ENCODE data around the gene MVB12B. TPM values are rescaled to one million over a fixed set of nuclear protein-coding genes. Genes with fewer than 3 reads are reported as not detected.

Gene MVB12B
- total and polyA plus RNA-seq, 10 donors, result 2.8 to 52.4 (median 34.8) TPM

- peaks cover 0 to 61% (median 9%) of the 10 kb centered on the region in 6 donors for H3K36me3 ChIP-seq
- no peak for DNase-seq
- TF ChIP-seq, protein P1, sequence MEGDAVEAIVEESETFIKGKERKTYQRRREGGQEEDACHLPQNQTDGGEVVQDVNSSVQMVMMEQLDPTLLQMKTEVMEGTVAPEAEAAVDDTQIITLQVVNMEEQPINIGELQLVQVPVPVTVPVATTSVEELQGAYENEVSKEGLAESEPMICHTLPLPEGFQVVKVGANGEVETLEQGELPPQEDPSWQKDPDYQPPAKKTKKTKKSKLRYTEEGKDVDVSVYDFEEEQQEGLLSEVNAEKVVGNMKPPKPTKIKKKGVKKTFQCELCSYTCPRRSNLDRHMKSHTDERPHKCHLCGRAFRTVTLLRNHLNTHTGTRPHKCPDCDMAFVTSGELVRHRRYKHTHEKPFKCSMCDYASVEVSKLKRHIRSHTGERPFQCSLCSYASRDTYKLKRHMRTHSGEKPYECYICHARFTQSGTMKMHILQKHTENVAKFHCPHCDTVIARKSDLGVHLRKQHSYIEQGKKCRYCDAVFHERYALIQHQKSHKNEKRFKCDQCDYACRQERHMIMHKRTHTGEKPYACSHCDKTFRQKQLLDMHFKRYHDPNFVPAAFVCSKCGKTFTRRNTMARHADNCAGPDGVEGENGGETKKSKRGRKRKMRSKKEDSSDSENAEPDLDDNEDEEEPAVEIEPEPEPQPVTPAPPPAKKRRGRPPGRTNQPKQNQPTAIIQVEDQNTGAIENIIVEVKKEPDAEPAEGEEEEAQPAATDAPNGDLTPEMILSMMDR (IDR thresholded peaks at IDR 0.05 in 8 of 11, conservative IDR thresholded peaks at IDR 0.05 in 3 of 11), result no peak
- TF ChIP-seq POLR2AphosphoS5 (IDR thresholded peaks at IDR 0.05) (no peak), POLR2A (IDR thresholded peaks at IDR 0.05) (no peak)
- intact Hi-C loops (cut with DNase I; ENCODE audit: low total_unique reads), result loop anchor here (10.0 kb wide), 1 partner anchor 1015 kb away; no protein-coding TSS in a partner anchor
- peaks cover 0 to 47% (median 12%) of the 10 kb centered on the region in 6 donors for H3K4me1 ChIP-seq
- no peak overlapping the region for H3K4me3 ChIP-seq
- no peaks in the 10 kb centered on the region for H3K9me3 ChIP-seq
- WGBS, 5 donors, result 73 to 84% (median 79%) methylated on average over 6 of the region's 6 CpGs
- no peaks in the 10 kb centered on the region for H3K27me3 ChIP-seq (replicated peaks in 1 of 7)
- H3K27ac ChIP-seq, result no peak overlapping the region
Measured at GRCh38 chr9:126419475-126419874, 92.8 kb downstream of the MVB12B start.

- WGBS, 5 donors, result 78 to 97% (median 96%) methylated on average over 6 to 7 of the region's 7 CpGs
- TF ChIP-seq, protein P1 (IDR thresholded peaks at IDR 0.05 in 8 of 11, conservative IDR thresholded peaks at IDR 0.05 in 3 of 11), result no peak
- TF ChIP-seq POLR2AphosphoS5 (IDR thresholded peaks at IDR 0.05), result no peak
- no peak for TF ChIP-seq POLR2A (IDR thresholded peaks at IDR 0.05)
- DNase-seq, result no peak
- Histone ChIP-seq H3K36me3 (peaks cover 0 to 60% (median 8%) of the 10 kb centered on the region in 6 donors), H3K4me1 (peaks cover 0 to 47% (median 12%) of the 10 kb centered on the region in 6 donors), H3K27me3 (replicated peaks in 1 of 7) (no peaks in the 10 kb centered on the region), H3K4me3 (no peak overlapping the region), H3K27ac (peak overlapping the region in 1 of 8 donors; percentile 69), H3K9me3 (no peaks in the 10 kb centered on the region)
- intact Hi-C loops (cut with DNase I; ENCODE audit: low total_unique reads), result no loop called here
Measured at GRCh38 chr9:126420135-126420534, 93.5 kb downstream of the MVB12B start.

DNA sequence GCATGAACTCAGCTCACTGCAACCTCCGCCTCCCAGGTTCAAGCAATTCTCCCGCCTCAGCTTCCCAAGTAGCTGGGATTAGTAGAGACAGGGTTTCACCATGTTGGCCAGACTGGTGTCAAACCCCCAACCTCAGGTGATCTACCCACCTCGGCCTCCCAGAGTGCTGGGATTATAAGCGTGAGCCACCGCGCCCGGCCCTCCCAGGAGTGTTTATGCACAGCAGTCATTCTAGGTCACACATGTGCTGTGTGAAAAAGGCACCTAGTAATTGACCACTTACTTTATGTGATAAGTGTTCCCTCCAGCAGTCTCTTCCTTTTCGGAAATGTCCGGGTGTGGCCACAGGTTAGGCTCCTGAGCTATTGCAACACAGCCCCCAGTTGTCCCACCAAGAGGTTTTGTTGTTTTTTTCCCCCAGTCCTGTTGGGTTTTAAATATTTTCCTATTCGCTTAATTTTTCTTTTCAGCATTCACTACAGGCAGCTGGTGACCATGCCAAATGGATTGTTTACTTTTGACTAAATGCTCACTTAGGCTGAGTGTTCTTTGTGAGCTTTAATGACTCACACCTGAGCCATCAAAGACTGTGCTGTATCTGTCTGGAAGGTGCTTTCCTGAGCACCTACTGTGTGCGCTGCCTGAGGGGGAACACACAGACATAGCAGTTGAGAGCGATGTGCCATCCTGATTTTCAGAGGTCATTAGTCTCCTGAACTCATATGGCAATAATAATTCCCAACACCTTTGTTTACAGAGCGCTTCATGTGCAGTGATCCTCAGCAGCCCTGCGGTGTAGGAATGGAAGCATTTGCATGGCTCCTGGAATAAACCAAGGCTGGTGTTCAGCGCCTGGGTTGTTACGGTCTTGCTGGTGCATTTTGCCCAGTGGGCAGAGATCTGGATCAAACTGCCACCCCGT, 94.3 kb downstream of the MVB12B start:
- 88 to 97% (median 93%) methylated on average over 16 to 17 of the region's 17 CpGs for WGBS, 5 donors
- peaks cover 0 to 47% (median 12%) of the 10 kb centered on the region in 6 donors for H3K4me1 ChIP-seq
- no peak for DNase-seq
- no peaks in the 10 kb centered on the region for H3K9me3 ChIP-seq
- no peak overlapping the region for H3K4me3 ChIP-seq
- peak overlapping the region in 2 of 8 donors; percentile 22 to 69 for H3K27ac ChIP-seq
- H3K36me3 ChIP-seq, result peaks cover 0 to 66% (median 7%) of the 10 kb centered on the region in 6 donors
- intact Hi-C loops (cut with DNase I; ENCODE audit: low total_unique reads), result no loop called here
- no peaks in the 10 kb centered on the region for H3K27me3 ChIP-seq (replicated peaks in 1 of 7)
- TF ChIP-seq, protein P1 (IDR thresholded peaks at IDR 0.05 in 8 of 11, conservative IDR thresholded peaks at IDR 0.05 in 3 of 11), result no peak
- TF ChIP-seq POLR2AphosphoS5 (IDR thresholded peaks at IDR 0.05) (no peak), POLR2A (IDR thresholded peaks at IDR 0.05) (no peak)
